ENCODE measurements around the gene PSTPIP1. TPM values are rescaled to one million over a fixed set of nuclear protein-coding genes. Genes with fewer than 3 reads are reported as not detected.

The PSTPIP1 gene
- total RNA-seq, 3 donors from 2014 or later (not counting 1 experiment from before 2014, with no cell fraction given) = 218 to 316 (median 228) TPM

DNA sequence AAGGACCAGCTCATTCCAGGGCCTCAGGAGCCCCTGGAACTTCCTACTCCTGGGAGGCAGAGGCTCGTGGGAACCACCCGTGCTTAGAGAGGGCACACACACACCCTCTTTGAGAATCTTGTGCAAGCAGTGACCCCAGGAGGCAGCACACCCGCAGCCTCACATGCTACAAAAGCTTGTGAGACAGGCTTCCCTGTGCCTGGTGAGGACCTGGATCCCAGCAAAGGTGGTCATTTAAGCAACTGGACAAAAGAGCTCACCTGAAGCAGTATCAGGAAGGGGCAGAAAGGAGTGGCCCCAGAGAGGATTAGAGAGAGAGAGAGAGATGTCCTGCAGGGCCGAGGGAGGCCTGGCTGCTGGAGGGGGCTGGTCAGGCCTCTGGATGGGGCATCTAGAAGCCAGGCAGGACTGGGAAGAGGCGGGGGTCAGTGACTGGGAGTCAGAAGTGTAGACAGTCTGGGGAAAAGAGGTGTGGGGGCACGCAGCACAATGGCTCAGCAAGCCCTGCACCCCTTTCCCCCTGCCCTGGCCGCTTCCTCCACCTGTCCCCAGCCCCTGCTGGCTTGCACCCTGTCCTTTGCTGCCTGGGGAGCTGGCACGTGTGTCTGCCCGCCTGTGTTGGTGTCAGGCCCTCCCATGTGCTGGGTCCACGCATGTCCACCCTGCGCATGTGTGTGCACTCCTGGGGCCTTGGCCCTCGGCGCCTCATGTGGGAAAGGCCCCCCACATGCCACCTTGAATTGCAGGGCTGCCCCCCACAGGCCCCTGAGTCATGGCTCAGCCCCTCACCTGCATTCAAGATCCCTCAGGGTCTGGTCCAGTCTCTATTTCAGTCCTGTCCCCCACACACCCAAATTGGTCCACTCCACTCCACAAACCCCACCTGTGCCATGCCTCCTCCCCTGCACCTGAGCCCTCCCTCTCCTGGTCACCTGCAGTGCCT, 39.1 kb downstream of the PSTPIP1 start:
- no peaks in the 10 kb centered on the region for H3K9me3 Mint-ChIP-seq
- H3K9me3 ChIP-seq (ENCODE audit: control insufficient read depth, insufficient read depth, low read length) = peaks cover 7% of the 10 kb centered on the region
- H3K36me3 Mint-ChIP-seq = no peaks in the 10 kb centered on the region
- TF ChIP-seq, protein P1, sequence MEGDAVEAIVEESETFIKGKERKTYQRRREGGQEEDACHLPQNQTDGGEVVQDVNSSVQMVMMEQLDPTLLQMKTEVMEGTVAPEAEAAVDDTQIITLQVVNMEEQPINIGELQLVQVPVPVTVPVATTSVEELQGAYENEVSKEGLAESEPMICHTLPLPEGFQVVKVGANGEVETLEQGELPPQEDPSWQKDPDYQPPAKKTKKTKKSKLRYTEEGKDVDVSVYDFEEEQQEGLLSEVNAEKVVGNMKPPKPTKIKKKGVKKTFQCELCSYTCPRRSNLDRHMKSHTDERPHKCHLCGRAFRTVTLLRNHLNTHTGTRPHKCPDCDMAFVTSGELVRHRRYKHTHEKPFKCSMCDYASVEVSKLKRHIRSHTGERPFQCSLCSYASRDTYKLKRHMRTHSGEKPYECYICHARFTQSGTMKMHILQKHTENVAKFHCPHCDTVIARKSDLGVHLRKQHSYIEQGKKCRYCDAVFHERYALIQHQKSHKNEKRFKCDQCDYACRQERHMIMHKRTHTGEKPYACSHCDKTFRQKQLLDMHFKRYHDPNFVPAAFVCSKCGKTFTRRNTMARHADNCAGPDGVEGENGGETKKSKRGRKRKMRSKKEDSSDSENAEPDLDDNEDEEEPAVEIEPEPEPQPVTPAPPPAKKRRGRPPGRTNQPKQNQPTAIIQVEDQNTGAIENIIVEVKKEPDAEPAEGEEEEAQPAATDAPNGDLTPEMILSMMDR (IDR thresholded peaks at IDR 0.05) = no peak
- peak overlapping the region; percentile 8 for H3K27ac ChIP-seq (ENCODE audit: low read length)
- peak in 1 of 2 donors; percentile 15 for DNase-seq
- no peaks in the 10 kb centered on the region for H3K27me3 ChIP-seq (ENCODE audit: control insufficient read depth, insufficient read depth, low read length)
- no peak overlapping the region for H3K4me3 Mint-ChIP-seq
- H3K36me3 ChIP-seq (ENCODE audit: control insufficient read depth, insufficient read depth, low read length) = peaks cover 84% of the 10 kb centered on the region
- intact Hi-C loops (cut with micrococcal nuclease) = no loop called here
- no peak for ATAC-seq
- H3K4me3 ChIP-seq (ENCODE audit: low read length) = no peak overlapping the region
- 93% methylated on average over 13 of the region's 13 CpGs for WGBS (ENCODE audit: insufficient coverage)
- H3K4me1 ChIP-seq (ENCODE audit: control insufficient read depth, insufficient read depth, low read length) = peaks cover 35% of the 10 kb centered on the region
- H3K27ac Mint-ChIP-seq = peak overlapping the region; percentile 67 to 78
- H3K27me3 Mint-ChIP-seq (ENCODE audit: low read depth in 2 of 2) = no peaks in the 10 kb centered on the region
- peaks cover 5 to 49% of the 10 kb centered on the region in 2 donors for H3K4me1 Mint-ChIP-seq

DNA sequence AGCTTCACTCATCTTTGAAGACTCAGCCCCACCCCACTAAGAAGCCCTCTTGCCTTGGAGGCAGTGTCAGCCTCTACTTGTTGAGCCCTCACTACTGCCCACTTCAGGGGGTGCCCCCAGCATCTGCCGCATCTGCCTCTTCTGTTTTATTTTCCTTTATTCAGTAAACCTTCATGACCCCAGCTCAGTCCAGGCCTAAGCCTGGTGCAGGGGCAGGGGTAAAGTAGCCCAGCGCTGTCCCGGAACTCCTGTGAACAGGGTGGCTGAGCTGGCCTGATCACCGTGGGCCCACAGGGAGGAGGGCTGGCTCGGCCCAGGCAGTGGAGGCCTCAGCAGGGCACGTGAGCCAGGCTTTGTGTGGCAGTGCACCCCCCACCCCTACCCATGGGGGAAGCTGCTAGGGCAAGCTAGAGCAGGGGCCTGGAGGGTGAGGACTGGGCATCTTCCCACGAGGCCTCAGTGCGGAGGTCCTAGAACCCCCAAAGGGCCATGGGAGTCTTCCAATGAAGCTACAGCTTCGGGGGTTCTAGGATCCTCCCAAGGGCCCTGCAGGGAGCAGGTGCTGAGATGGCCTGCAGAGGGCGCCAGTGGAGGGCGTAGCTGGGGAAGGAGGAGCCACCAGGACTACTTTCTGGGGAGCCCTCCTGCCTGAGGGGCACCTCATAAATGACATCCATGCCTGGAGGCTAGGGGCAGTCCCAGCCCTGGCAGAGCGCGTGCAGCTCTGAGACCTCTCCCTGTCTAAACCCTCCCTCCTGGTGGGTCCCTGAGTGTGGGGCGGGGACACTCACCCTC, 40.0 kb downstream of the PSTPIP1 start:
- peaks cover 75% of the 10 kb centered on the region for H3K36me3 ChIP-seq (ENCODE audit: control insufficient read depth, insufficient read depth, low read length)
- Mint-ChIP-seq H3K4me1 (peaks cover 5 to 49% of the 10 kb centered on the region in 2 donors), H3K36me3 (no peaks in the 10 kb centered on the region), H3K9me3 (no peaks in the 10 kb centered on the region), H3K4me3 (no peak overlapping the region), H3K27me3 (ENCODE audit: low read depth in 2 of 2) (no peaks in the 10 kb centered on the region), H3K27ac (peak overlapping the region; percentile 67 to 78)
- 90% methylated on average over 13 of the region's 14 CpGs for WGBS (ENCODE audit: insufficient coverage)
- H3K4me3 ChIP-seq (ENCODE audit: low read length) = no peak overlapping the region
- DNase-seq (peak; percentile 22 to 68), ATAC-seq (peak; percentile 32 to 59 (median 45))
- H3K9me3 ChIP-seq (ENCODE audit: control insufficient read depth, insufficient read depth, low read length) = peaks cover 16% of the 10 kb centered on the region
- H3K4me1 ChIP-seq (ENCODE audit: control insufficient read depth, insufficient read depth, low read length) = peaks cover 31% of the 10 kb centered on the region
- peak overlapping the region; percentile 35 for H3K27ac ChIP-seq (ENCODE audit: low read length)
- H3K27me3 ChIP-seq (ENCODE audit: control insufficient read depth, insufficient read depth, low read length) = no peaks in the 10 kb centered on the region
- intact Hi-C loops (cut with micrococcal nuclease) = no loop called here
- TF ChIP-seq, protein P1 (IDR thresholded peaks at IDR 0.05) = peak; percentile 58

DNA sequence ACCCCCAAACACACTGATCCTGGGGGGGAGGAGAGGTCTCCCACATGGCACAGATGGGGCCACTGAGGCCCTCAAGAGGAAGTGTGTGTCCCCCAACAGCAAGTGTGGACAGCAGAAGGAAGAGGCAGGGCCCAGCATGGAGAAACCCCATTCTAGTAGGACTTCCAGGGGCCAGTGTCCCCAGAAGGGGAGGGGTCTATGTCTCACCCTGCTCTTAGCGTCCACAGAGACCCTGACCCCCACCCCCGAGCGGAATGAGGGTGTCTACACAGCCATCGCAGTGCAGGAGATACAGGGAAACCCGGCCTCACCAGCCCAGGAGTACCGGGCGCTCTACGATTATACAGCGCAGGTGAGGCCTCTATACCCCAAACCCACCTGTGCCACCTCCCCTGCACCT, 40.7 kb downstream of the PSTPIP1 start:
- peaks cover 19% of the 10 kb centered on the region for H3K9me3 ChIP-seq (ENCODE audit: control insufficient read depth, insufficient read depth, low read length)
- H3K4me3 ChIP-seq (ENCODE audit: low read length) = no peak overlapping the region
- TF ChIP-seq, protein P1 (IDR thresholded peaks at IDR 0.05) = no peak
- Mint-ChIP-seq H3K4me1 (peaks cover 7 to 51% of the 10 kb centered on the region in 2 donors), H3K27me3 (ENCODE audit: low read depth in 2 of 2) (no peaks in the 10 kb centered on the region), H3K4me3 (no peak overlapping the region), H3K9me3 (no peaks in the 10 kb centered on the region), H3K27ac (peak overlapping the region; percentile 67 to 97), H3K36me3 (peaks cover under 1% of the 10 kb centered on the region)
- ATAC-seq (no peak), DNase-seq (no peak)
- H3K27ac ChIP-seq (ENCODE audit: low read length) = peak overlapping the region; percentile 2
- H3K27me3 ChIP-seq (ENCODE audit: control insufficient read depth, insufficient read depth, low read length) = no peaks in the 10 kb centered on the region
- WGBS (ENCODE audit: insufficient coverage) = 98% methylated on average over 9 of the region's 9 CpGs
- peaks cover 24% of the 10 kb centered on the region for H3K4me1 ChIP-seq (ENCODE audit: control insufficient read depth, insufficient read depth, low read length)
- intact Hi-C loops (cut with micrococcal nuclease) = no loop called here
- H3K36me3 ChIP-seq (ENCODE audit: control insufficient read depth, insufficient read depth, low read length) = peaks cover 68% of the 10 kb centered on the region
